Upper lobe of left lung (tissue), 6 donors: ENCODE measurements around the gene PPP1R26. TPM values are rescaled to one million over a fixed set of nuclear protein-coding genes. Genes with fewer than 3 reads are reported as not detected.

Experiments
- ATAC-seq, 2 donors: fragments of 200-7000 bp; cut with Tn5 transposase; one replicate each; pipeline ENCODE4 v1.9.1; 2022; ENCODE audit warnings: mild to moderate bottlenecking in 2 of 2, moderate library complexity in 2 of 2; ENCODE audit not compliant: low FRiP score in 2 of 2
- DNase-seq, 2 donors: peaks; one replicate each; pipeline ENCODE4 v3.0.0-alpha.2; 2019 to 2020
- H3K27ac ChIP-seq, 4 donors: fragments of 200-600 bp; sonication (generic); one replicate each; pipeline ENCODE4 v1.5.1; 2016 to 2019
- H3K27me3 ChIP-seq, 4 donors: fragments of 200-600 bp; sonication (generic); one replicate each; pipeline ENCODE4 v1.5.1; 2017 to 2019
- H3K36me3 ChIP-seq, 4 donors: fragments of 200-600 bp; sonication (generic); one replicate each; pipeline ENCODE4 v1.5.1; 2016 to 2019
- H3K4me1 ChIP-seq, 4 donors: fragments of 200-600 bp; sonication (generic); one replicate each; pipeline ENCODE4 v1.5.1; 2018 to 2019
- H3K4me3 ChIP-seq, 4 donors: fragments of 200-600 bp; sonication (generic); one replicate each; pipeline ENCODE4 v1.5.1; 2017 to 2019; ENCODE audit warnings: mild to moderate bottlenecking in 2 of 4, moderate library complexity in 1 of 4
- H3K9me3 ChIP-seq, 4 donors: fragments of 200-600 bp; sonication (generic); one replicate each; pipeline ENCODE4 v1.5.1; 2018 to 2019
- CTCF ChIP-seq, 6 experiments: fragments of 450-650 bp in 4 of 6; fragments of 200-600 bp in 2 of 6; sonication (generic) in 2 of 6; IDR thresholded peaks; one replicate each; pipeline ENCODE4 v1.5.1; 2016 to 2019; ENCODE audit warnings: antibody characterized with exemption in 6 of 6
- EP300 ChIP-seq, 4 donors: sonication (generic); formaldehyde crosslinking; IDR thresholded peaks; one replicate each; pipeline ENCODE4 v1.5.1; 2017; ENCODE audit warnings: antibody characterized with exemption in 4 of 4, control low read depth in 2 of 4
- POLR2A ChIP-seq, 4 donors: fragments of 450-650 bp; IDR thresholded peaks; one replicate each; pipeline ENCODE4 v1.5.1; 2016 to 2017; ENCODE audit warnings: antibody characterized with exemption in 4 of 4, mild to moderate bottlenecking in 2 of 4
- POLR2AphosphoS5 ChIP-seq, 2 donors: sonication (generic); formaldehyde crosslinking; IDR thresholded peaks; one replicate each; pipeline ENCODE4 v1.5.1; 2017; ENCODE audit warnings: antibody characterized with exemption in 2 of 2
- WGBS, 2 donors: methylation state at CpG; one replicate each; pipeline ENCODE4 v1.1.5; 2017 to 2018; 5-methylcytosine and 5-hydroxymethylcytosine counted together
- total RNA-seq, 6 donors: library from RNA; depleted of rRNA in 4 of 6; stranded (reverse); fragments of >200 nt in 4 of 6; gene quantifications; one replicate each; pipeline versions ENCODE4 v1.1.0 to v1.2.1, GENCODE V29; 2016 to 2021
- donor health status: DM: no; HTN: no; CAD: no; lungs with moderate emphysema.
- donor health status: DM: no; HTN: yes; CAD: no; lungs with severe emphysema.

The PPP1R26 gene
- total RNA-seq, 6 donors from 2014 or later, result 25.6 to 48.6 (median 33.8) TPM

GRCh38 chr9:135485832-135486231, 6.2 kb downstream of the PPP1R26 start:
- Histone ChIP-seq H3K27me3 (no peaks in the 10 kb centered on the region), H3K4me3 (no peak overlapping the region), H3K36me3 (peaks cover 6 to 60% (median 52%) of the 10 kb centered on the region in 4 donors), H3K9me3 (no peaks in the 10 kb centered on the region), H3K4me1 (peaks cover 2 to 8% (median 6%) of the 10 kb centered on the region in 4 donors), H3K27ac (no peak overlapping the region)
- DNase-seq, result no peak
- ATAC-seq, result no peak
- no peak for TF ChIP-seq EP300 (IDR thresholded peaks at IDR 0.05)
- TF ChIP-seq POLR2AphosphoS5 (IDR thresholded peaks at IDR 0.05), result no peak
- TF ChIP-seq CTCF (IDR thresholded peaks at IDR 0.05), result no peak
- no peak for TF ChIP-seq POLR2A (IDR thresholded peaks at IDR 0.05)
- WGBS, 2 donors, result 88 to 92% methylated on average over 9 to 21 of the region's 21 CpGs

GRCh38 chr9:135486267-135487065, 6.9 kb downstream of the PPP1R26 start:
- Histone ChIP-seq H3K27me3 (no peaks in the 10 kb centered on the region), H3K4me3 (no peak overlapping the region), H3K36me3 (peaks cover 6 to 60% (median 52%) of the 10 kb centered on the region in 4 donors), H3K4me1 (peaks cover 0 to 1% (median under 1%) of the 10 kb centered on the region in 4 donors), H3K27ac (no peak overlapping the region), H3K9me3 (no peaks in the 10 kb centered on the region)
- ATAC-seq (no peak), DNase-seq (no peak)
- no peak for TF ChIP-seq EP300 (IDR thresholded peaks at IDR 0.05)
- no peak for TF ChIP-seq POLR2AphosphoS5 (IDR thresholded peaks at IDR 0.05)
- no peak for TF ChIP-seq POLR2A (IDR thresholded peaks at IDR 0.05)
- TF ChIP-seq CTCF (IDR thresholded peaks at IDR 0.05), result no peak
- WGBS, 2 donors, result 94 to 95% methylated on average over 33 of the region's 33 CpGs

- no peak for TF ChIP-seq EP300 (IDR thresholded peaks at IDR 0.05)
- no peak for TF ChIP-seq POLR2A (IDR thresholded peaks at IDR 0.05)
- TF ChIP-seq CTCF (IDR thresholded peaks at IDR 0.05), result no peak
- TF ChIP-seq POLR2AphosphoS5 (IDR thresholded peaks at IDR 0.05), result no peak
- WGBS, 2 donors, result 93 to 96% methylated on average over 19 to 35 of the region's 40 CpGs
- Histone ChIP-seq H3K27me3 (no peaks in the 10 kb centered on the region), H3K4me1 (no peaks in the 10 kb centered on the region), H3K36me3 (peaks cover 6 to 60% (median 52%) of the 10 kb centered on the region in 4 donors), H3K27ac (no peak overlapping the region), H3K9me3 (no peaks in the 10 kb centered on the region), H3K4me3 (no peak overlapping the region)
- ATAC-seq (no peak), DNase-seq (peak in 1 of 2 donors; percentile 77)
Observed at GRCh38 chr9:135487281-135488012, 7.9 kb downstream of the PPP1R26 start.

GRCh38 chr9:135488013-135488330, 8.4 kb downstream of the PPP1R26 start:
- 92 to 97% methylated on average over 18 of the region's 18 CpGs for WGBS, 2 donors
- no peak overlapping the region for H3K27ac ChIP-seq
- no peak overlapping the region for H3K4me3 ChIP-seq
- peaks cover 6 to 60% (median 52%) of the 10 kb centered on the region in 4 donors for H3K36me3 ChIP-seq
- ATAC-seq (no peak), DNase-seq (no peak)
- H3K4me1 ChIP-seq, result no peaks in the 10 kb centered on the region
- H3K9me3 ChIP-seq, result no peaks in the 10 kb centered on the region
- TF ChIP-seq EP300 (IDR thresholded peaks at IDR 0.05) (no peak), CTCF (IDR thresholded peaks at IDR 0.05) (no peak), POLR2A (IDR thresholded peaks at IDR 0.05) (no peak), POLR2AphosphoS5 (IDR thresholded peaks at IDR 0.05) (no peak)
- no peaks in the 10 kb centered on the region for H3K27me3 ChIP-seq
